HepG2 (cell line): ENCODE results near the gene ATXN2. TPM values are rescaled to one million over a fixed set of nuclear protein-coding genes. Genes with fewer than 3 reads are reported as not detected.

Experiments used
- BCL3 ChIP-seq: sonication (generic); formaldehyde crosslinking; IDR thresholded peaks from 2 replicates; pipeline ENCODE4 v1.5.1; 2020; ENCODE audit warnings: mild to moderate bottlenecking, missing genetic modification reagents, moderate library complexity
- CCAR2 ChIP-seq: fragments of 200-400 bp; formaldehyde crosslinking; optimal IDR thresholded peaks from 2 replicates; pipeline ENCODE3; 2018; ENCODE audit warnings: low read depth, mild to moderate bottlenecking, low read length, moderate library complexity
- IKZF4 ChIP-seq: sonication (generic); formaldehyde crosslinking; IDR thresholded peaks from 2 replicates; pipeline ENCODE4 v1.5.1; 2020; ENCODE audit warnings: borderline replicate concordance, mild to moderate bottlenecking, low read depth, missing genetic modification reagents; ENCODE audit errors: not compliant biosample characterization
- MAX ChIP-seq: IDR thresholded peaks from 2 replicates; pipeline ENCODE4 v1.6.1; 2012; ENCODE audit warnings: inconsistent platforms
- MLX ChIP-seq: IDR thresholded peaks from 2 replicates; pipeline ENCODE4 v1.6.1; 2016
- NR2F1 ChIP-seq, 2 experiments: fragments of 450-650 bp in 1 of 2; formaldehyde crosslinking in 1 of 2; IDR thresholded peaks; 2 replicates each; pipeline versions ENCODE4 v1.5.0 to v1.6.1; 2016 to 2020; ENCODE audit warnings: mild to moderate bottlenecking in 1 of 2, missing compliant biosample characterization in 1 of 2, missing genetic modification reagents in 1 of 2, moderate library complexity in 1 of 2
- ZBTB40 ChIP-seq, 2 experiments: fragments of 450-650 bp in 1 of 2; sonication (generic) in 1 of 2; formaldehyde crosslinking in 1 of 2; IDR thresholded peaks; 2 replicates each; pipeline versions ENCODE4 v1.6.1 to v1.8.0; 2016 to 2022; ENCODE audit warnings: antibody characterized with exemption in 1 of 2, mild to moderate bottlenecking in 1 of 2, missing genetic modification reagents in 1 of 2
- ZNF704 ChIP-seq: sonication (generic); formaldehyde crosslinking; IDR thresholded peaks from 2 replicates; pipeline ENCODE4 v1.8.1; 2023; ENCODE audit warnings: mild to moderate bottlenecking, inconsistent platforms, moderate library complexity, missing genetic modification reagents, borderline replicate concordance
- polyA plus RNA-seq, 8 experiments: library from polyadenylated mRNA; depleted of rRNA in 3 of 8; stranded (reverse) in 7 of 8; unstranded in 1 of 8; fragments of >200 nt; fragmentation: Illumina TruSeq in 4 of 8; extraction: Trizol in 4 of 8; gene quantifications; 2 replicates each; pipeline versions ENCODE4 v1.2.1 to v1.2.3, GENCODE V29; 2011 to 2016; ENCODE audit warnings: low read depth in 4 of 8, missing spikeins in 1 of 8, mixed read lengths in 1 of 8; ENCODE audit not compliant: insufficient read depth in 1 of 8
- total RNA-seq, 5 experiments: library from RNA; depleted of rRNA; stranded (reverse); fragments of >200 nt; fragmentation: Illumina TruSeq; extraction: Trizol; gene quantifications; 2 replicates each; pipeline ENCODE4 v1.2.3, GENCODE V29; 2016; ENCODE audit warnings: low read depth in 1 of 5

Gene ATXN2
- total and polyA plus RNA-seq, 2 of the 13 experiments (the other 11 are each of a cell fraction or from before 2014, with no cell fraction given) = 18.1 to 27.1 TPM

- TF ChIP-seq ZBTB40 (IDR thresholded peaks at IDR 0.05) (no peak), ZBTB40 (CRISPR knock-in tag; IDR thresholded peaks at IDR 0.05) (no peak), MLX (CRISPR knock-in tag) (no peak), CCAR2 (no peak), ZNF704 (no peak), BCL3 (no peak), MAX (no peak), IKZF4 (CRISPR knock-in tag) (no peak), NR2F1 (CRISPR knock-in tag; IDR thresholded peaks at IDR 0.05) (no peak)
These were observed 18.4 kb downstream of the ATXN2 start (continued) for GRCh38 chr12:111580737-111581136.
